Thoracic aorta (tissue), 2 donors: ENCODE data around the gene CORO7. TPM values are rescaled to one million over a fixed set of nuclear protein-coding genes. Genes with fewer than 3 reads are reported as not detected.

Experiments used
- ATAC-seq: fragments of 150-250 bp; one replicate; pipeline ENCODE4 v1.8.0; 2017; ENCODE audit warnings: low read depth; ENCODE audit not compliant: insufficient number of reproducible peaks, low FRiP score
- DNase-seq: peaks from one replicate; pipeline ENCODE4 v3.0.0-alpha.2; 2020; ENCODE audit warnings: low spot score
- H3K27ac ChIP-seq, 2 donors: fragments of 200-600 bp; sonication (generic); 1 replicate in 1 of 2; 2 replicates in 1 of 2; pipeline ENCODE4 v1.5.1; 2016; ENCODE audit warnings: mild to moderate bottlenecking in 2 of 2, moderate library complexity in 2 of 2
- H3K27me3 ChIP-seq: fragments of 200-600 bp; sonication (generic); replicated peaks from 2 replicates; pipeline ENCODE4 v1.6.0; 2016; ENCODE audit warnings: mild to moderate bottlenecking; ENCODE audit not compliant: insufficient read depth
- H3K36me3 ChIP-seq: fragments of 200-600 bp; sonication (generic); one replicate; pipeline ENCODE4 v1.5.1; 2016
- H3K4me1 ChIP-seq, 2 donors: fragments of 200-600 bp; sonication (generic); 1 replicate in 1 of 2; 2 replicates in 1 of 2; pipeline versions ENCODE4 v1.5.1 to v1.6.0; 2016; ENCODE audit warnings: low read depth in 2 of 2, mild to moderate bottlenecking in 1 of 2; ENCODE audit not compliant: control insufficient read depth in 1 of 2
- H3K4me3 ChIP-seq: fragments of 200-600 bp; sonication (generic); 2 replicates; pipeline ENCODE4 v1.5.1; 2016; ENCODE audit warnings: mild to moderate bottlenecking
- H3K9me3 ChIP-seq: fragments of 200-600 bp; sonication (generic); 2 replicates; pipeline ENCODE4 v1.5.1; 2016
- total RNA-seq, 2 donors: library from RNA; depleted of rRNA; stranded (reverse); fragments of >200 nt; gene quantifications; one replicate each; pipeline versions ENCODE4 v1.1.0 to v1.2.3, GENCODE V29; 2016
- TF ChIP-seq, protein P1 (sequence below): fragments of 200-600 bp; sonication (generic); IDR thresholded peaks from one replicate; pipeline ENCODE4 v1.5.1; 2019; ENCODE audit warnings: antibody characterized with exemption

The CORO7 gene
- total RNA-seq, 2 donors from 2014 or later = 71.1 to 79.1 TPM

DNA sequence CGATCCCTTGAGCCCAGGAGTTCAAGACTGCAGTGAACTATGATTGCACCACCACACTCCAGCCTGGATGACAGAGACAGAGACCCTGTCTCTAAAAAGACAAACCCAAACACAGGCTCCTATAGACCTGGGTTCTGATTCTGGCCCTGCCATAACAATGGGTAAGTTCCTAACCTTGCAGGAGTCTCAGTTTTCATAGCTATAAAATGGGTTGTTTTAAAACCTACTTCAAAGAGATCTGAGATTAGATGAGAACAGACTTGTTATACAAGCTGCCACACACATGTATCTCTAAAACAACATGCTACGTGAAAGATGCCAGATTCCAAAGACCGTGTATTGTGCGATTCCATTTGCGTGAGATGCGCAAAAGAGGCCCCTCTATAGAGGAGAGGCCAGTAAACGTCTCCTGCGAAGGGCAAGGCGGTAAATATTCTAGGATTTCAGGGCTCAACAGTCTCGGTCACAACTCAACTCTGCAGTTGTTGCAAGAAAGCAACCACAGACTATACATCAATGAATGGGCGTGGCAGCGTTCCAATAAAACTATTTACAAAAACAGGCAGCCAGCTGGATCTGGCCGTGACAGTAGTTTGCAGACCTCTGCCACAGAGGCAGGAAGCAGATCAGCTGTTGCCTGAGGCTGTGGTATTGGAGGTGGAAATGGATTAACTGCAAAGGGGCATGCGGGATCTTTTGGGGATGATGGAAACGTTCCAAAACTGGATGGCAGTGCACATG, 5.9 kb downstream of the CORO7 start:
- TF ChIP-seq, protein P1, sequence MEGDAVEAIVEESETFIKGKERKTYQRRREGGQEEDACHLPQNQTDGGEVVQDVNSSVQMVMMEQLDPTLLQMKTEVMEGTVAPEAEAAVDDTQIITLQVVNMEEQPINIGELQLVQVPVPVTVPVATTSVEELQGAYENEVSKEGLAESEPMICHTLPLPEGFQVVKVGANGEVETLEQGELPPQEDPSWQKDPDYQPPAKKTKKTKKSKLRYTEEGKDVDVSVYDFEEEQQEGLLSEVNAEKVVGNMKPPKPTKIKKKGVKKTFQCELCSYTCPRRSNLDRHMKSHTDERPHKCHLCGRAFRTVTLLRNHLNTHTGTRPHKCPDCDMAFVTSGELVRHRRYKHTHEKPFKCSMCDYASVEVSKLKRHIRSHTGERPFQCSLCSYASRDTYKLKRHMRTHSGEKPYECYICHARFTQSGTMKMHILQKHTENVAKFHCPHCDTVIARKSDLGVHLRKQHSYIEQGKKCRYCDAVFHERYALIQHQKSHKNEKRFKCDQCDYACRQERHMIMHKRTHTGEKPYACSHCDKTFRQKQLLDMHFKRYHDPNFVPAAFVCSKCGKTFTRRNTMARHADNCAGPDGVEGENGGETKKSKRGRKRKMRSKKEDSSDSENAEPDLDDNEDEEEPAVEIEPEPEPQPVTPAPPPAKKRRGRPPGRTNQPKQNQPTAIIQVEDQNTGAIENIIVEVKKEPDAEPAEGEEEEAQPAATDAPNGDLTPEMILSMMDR = no peak
- H3K27ac ChIP-seq = no peak overlapping the region
- no peak overlapping the region for H3K4me3 ChIP-seq
- peaks cover 3 to 17% of the 10 kb centered on the region in 2 donors for H3K4me1 ChIP-seq
- H3K36me3 ChIP-seq = peaks cover 16% of the 10 kb centered on the region
- DNase-seq (no peak), ATAC-seq (no peak)
- no peaks in the 10 kb centered on the region for H3K27me3 ChIP-seq
- H3K9me3 ChIP-seq = no peaks in the 10 kb centered on the region

DNA sequence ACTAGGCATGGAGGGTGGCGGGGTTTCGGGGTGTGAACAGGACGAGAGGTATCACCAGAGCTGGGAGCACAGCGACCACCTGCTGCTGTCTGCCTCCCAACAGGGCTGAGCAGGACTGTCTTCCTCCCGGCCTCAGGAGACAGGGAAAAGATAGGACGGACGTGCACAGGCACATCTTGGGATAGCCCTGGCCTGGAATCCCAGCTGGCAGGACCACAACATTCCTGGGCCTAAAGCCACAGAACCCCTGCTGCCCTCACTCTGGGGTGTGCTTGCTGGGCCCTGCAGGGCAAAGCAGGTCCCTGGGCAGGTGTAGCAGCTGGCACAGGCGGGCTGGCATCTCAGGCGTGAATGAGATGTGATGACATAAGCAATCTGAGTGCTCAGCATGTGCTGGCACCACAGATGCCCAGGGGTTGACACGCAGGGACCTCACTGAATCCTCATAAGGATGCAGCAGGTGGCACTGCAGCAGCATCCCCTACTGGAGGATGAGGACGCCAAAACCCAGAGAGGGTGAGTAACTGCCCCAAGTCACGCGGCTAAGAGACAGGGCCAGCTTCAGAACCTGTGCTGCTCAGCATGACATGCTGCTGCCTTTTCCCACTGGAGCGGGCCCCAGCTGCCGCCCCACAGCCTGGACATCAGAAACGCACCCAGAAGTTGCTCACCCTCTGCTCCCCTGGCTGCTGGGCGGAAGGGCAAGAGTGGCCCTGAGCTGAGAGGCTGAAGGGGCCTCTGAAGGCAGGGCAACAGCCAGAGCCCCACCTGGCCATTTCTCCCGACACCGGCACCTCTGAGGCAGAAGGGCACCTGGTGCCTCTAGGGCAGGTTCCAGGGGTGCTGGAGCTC, 7.1 kb downstream of the CORO7 start:
- H3K4me1 ChIP-seq = peaks cover 0 to 7% of the 10 kb centered on the region in 2 donors
- ATAC-seq = no peak
- TF ChIP-seq, protein P1 = no peak
- H3K36me3 ChIP-seq = peaks cover 20% of the 10 kb centered on the region
- H3K4me3 ChIP-seq = no peak overlapping the region
- H3K9me3 ChIP-seq = no peaks in the 10 kb centered on the region
- no peak overlapping the region for H3K27ac ChIP-seq
- DNase-seq = no peak
- no peaks in the 10 kb centered on the region for H3K27me3 ChIP-seq

DNA sequence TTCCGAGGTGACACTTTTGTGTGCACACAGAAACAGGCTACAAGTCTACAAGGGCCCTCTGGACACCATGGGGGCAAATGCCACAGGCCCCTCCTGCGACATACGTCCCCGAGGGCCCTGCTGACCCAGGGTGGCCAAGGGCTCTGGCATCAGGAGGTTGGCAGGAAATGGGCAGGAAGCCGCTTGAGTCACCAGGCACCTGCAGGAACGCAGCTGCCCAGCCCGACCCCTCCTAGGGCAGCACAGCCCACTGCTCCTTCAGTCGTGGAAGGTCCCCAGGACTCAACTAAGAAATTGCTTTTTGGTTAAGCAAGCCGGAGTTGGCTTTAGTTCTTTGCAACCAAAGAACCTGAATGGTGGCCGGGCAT, 8.1 kb downstream of the CORO7 start:
- TF ChIP-seq, protein P1 = no peak
- ATAC-seq (no peak), DNase-seq (no peak)
- no peaks in the 10 kb centered on the region for H3K27me3 ChIP-seq
- no peak overlapping the region for H3K27ac ChIP-seq
- no peaks in the 10 kb centered on the region for H3K9me3 ChIP-seq
- no peak overlapping the region for H3K4me3 ChIP-seq
- H3K4me1 ChIP-seq = peaks cover 0 to 7% of the 10 kb centered on the region in 2 donors
- H3K36me3 ChIP-seq = peaks cover 20% of the 10 kb centered on the region

DNA sequence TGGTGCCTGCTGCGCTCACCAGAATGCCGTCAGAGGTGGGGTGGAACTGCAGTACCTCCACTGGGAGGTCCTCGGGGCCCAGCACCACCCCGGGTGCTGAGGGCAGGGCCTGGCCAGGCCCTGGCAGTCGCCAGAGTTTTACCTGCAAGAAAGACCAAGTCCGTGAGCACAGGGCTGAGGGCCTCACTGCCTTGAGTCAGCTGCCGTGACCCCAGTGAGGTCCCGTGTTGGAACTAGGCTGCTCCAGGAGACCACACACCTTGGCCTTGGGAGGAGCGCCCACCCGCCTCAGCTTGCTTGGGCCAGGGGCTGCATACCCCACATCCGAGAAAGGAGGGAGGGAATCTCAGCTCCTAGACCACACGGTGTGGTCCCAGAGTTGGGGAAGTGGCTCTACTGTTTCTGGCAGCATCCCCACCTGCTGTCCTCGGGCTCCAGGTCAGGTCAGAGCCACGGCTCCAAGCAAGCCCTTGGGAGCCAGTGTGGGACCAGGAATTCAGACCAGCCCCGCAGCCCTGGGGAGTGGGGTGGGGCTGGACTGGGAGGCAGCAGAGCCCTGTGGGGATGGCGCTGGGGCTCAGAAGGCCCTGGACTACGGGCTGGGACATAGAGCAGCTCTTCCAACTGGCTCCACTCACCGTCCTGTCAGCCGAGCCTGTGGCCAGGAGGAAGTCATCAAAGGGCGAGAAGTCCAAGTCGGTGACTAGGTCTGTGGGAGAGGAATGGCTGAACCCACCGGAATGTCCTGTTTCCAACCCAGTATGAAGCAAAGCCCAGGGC, 8.7 kb downstream of the CORO7 start:
- Histone ChIP-seq H3K4me3 (no peak overlapping the region), H3K4me1 (peaks cover 0 to 7% of the 10 kb centered on the region in 2 donors), H3K36me3 (peaks cover 23% of the 10 kb centered on the region), H3K9me3 (no peaks in the 10 kb centered on the region), H3K27ac (no peak overlapping the region), H3K27me3 (no peaks in the 10 kb centered on the region)
- TF ChIP-seq, protein P1 = no peak
- ATAC-seq (no peak), DNase-seq (no peak)
